Stimulated activated CD4-positive, alpha-beta T cell treated with anti-CD3 and anti-CD28 coated beads, Interleukin-4, amount 100 ng/mL, for 24 hours (primary cell): ENCODE results near the gene C18orf32.
"Not testable (repeated sequence)": the region's sequence is repeated elsewhere in the genome, so short reads cannot be mapped to it uniquely, and the experiment has no call there.

Experiments
- DNase-seq: peaks from one replicate; pipeline ENCODE4 v3.0.0-alpha.2; 2020

C18orf32 gene

DNA sequence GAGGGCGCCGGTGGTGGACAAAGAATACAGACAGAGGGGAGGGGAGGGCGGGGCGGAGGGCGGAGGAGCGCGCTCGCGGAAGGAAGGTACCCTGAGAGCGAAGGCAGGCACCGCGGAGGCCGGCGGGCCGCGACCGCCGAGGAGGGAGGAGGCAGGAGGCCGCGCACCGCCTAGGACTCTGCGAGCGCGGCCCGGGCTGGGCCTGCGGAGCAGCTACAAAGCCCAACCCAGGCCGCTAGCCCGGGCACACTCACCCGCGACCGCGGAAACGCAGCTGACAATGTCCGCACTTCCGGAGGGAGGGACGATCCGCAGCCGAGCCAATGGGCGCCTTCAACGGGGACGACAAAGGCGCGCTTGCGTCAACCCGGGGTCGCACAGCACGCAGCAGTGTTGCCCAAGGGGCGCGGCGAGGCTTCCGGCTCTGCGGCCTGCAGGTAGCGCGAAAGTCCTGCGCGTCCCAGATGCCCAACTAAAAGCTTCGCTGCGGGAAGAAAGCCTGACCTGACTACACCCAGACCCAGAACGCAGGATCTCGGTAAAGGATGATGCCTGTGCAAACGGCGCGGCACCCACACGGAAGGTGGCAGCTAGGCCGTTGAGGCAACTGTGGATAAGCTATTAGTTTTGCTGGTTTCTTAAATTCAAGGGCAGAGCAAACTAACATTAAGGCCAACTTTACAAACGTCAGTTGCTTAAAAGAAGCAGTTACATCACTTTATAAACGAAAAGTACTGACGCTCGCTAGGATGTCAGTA is at the start of gene C18orf32:
TSS of gene C18orf32 (minus strand) at position 282 of the 758 bp plus-strand sequence. CDS start 3,486 bp downstream, outside the sequence.
- peak; percentile 95 for DNase-seq

DNA sequence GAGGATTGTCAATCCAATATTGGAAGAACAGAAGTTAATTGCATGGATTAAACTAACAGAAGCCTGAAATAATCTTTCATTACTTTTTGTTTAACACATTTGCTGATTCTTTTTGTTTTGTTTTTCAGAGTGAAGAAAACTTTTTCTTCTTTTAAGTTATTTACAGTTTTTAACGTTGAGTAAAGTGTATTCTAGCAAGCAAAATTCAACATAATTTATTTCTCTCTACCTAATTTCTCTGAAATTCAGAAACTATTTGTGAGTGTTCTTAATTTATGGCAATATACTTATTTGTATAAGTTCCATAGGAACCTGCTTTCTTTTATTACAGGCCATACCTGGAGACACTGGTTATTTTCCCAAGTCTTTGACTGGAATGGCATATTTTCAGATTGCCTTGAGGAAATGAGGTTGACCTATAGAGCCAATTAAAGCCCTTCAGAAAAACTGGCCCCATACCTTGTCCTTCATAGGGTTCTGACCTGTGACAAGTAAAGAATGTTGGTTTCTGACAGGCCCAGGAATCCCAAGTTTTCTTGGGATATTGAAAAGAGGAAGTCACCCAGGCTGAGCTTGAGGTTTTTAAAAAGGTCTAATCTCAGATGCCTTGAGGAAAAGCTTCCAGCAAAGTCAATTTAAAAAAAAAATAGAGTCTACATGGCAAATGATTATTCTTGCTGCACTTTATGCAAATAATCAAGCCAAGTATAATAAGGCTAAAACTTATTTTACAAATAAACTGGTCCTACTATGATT is 48.0 kb upstream of the C18orf32 start:
- no peak for DNase-seq

DNA sequence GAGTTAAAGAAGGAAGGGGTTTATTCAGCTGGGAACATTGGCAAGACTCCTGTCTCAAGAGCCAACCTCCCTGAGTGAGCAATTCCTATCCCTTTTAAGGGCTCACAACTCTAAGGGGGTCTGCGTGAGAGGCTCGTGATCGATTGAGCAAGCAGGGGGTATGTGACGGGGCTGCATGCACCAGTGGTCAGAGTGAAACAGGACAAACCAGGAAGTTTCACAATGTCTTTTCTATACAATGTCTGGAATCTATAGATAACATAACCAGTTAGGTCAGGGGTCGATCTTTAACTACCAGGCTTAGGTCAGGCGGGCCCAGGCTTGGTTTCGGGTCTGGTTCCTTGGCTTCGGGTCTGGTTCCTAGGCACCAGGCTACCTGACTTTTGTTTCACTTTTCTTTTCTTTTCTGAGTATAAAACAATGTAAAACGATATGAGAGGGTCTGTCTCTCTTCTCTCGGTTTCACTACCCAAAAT is 44.7 kb upstream of the C18orf32 start:
- DNase-seq, result no peak

DNA sequence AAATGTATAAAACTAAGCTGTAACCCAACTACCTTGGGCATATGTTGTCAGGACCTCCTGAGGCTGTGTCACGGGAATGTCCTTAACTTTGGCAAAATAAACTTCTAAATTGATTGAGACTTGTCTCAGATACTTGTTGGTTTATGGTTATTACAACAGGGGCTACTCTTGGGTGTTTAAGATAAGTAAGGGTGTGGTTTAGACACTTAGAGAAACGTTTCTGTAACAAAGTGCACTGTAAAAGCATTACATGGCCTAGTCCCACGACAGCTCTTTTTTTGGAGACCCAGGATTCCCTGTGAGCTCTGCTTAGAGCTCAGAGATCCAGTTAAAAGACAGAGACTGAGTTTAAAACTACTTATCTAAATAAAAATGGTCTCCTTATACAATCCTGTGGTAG is 42.6 kb upstream of the C18orf32 start:
- DNase-seq, result no peak

DNA sequence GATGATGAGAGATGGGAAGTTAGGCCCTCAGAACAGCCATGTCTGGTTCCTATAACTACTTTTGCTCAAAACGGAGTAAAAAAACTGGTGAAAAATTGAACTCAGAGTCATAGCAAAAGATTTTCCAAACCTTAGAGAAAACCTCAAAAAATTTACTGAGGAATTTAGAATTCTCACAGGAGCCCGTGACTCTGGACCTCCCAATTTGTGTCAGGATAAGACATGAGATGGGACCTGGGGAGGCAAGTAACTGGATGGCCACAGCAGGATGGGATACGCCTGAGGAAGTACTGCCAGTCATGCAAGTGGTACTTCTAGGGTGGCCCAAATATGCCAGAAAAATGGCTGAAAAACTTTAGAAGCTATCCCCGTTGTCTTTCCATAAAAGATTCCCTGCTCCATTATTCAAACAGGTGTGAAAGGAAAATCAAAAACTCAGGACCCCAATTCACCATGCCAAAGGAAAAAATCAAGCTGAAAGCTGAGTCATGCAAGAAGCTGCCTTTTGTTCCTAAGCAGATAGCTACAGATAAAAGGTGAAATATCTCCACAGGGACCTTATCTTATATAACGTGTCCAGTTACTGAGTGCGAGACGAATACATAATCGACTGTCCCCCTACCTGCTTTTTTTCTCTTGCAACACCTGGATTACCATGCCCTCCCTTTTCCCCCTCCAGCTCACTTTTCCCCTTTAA is 40.7 kb upstream of the C18orf32 start:
- no peak for DNase-seq

DNA sequence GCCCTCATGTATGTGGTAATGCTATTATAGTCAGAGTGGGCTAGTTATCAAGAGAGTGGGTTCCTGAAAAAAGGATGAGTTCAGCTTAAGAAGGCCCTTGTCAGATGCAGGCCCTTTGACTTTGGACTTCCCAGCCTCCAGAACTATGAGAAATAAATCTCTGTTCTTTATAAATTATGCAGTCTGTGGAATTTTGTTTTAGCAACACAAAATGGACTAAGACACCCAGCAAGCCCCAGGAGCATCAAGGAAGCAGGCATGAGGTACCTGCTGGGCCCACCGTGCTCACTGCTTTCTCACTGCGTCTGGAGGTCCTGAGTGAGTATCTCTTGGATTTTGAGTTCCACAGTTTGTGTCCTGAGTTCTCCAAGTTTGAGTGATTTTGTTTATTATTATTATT is 38.9 kb upstream of the C18orf32 start:
- DNase-seq, result no peak

DNA sequence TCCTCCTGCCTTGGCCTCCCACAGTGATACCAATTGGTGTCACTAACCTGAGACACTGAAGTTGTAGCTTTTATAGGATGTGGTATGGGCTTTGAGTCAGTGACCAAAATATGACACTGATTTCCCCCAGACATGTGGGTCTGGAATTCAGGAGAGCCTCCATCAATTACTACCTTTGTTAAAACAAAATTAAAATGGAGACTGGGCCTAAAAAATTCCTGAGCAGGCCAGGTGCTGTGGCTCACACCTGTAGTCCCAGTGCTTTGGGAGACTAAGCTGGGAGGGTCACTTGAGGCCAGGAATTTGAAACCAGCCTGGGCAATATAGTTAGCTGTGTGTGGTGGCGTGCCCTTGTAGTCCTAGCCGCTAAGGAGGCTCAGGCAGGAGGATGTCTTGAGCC is 37.9 kb upstream of the C18orf32 start:
- DNase-seq, result no peak

DNA sequence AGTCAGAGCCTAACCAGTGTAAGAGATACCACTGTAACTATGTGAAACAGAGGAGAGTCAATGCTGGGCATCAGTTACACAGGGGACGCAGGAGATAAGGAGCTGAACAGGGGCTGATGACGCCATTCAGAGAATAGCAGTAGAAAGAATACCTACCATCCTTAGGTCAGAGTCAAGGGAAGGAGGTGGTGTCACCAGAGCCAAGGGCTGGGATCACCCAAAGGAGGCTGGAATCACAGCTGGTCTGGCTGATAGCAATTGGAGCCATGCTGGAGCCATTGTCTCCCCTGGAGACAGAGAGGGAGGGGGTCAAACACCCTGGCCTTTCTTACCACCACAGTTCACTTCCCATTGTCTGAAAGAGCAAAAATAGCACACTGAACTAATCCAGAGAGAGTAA is 37.3 kb upstream of the C18orf32 start:
- DNase-seq, result no peak

DNA sequence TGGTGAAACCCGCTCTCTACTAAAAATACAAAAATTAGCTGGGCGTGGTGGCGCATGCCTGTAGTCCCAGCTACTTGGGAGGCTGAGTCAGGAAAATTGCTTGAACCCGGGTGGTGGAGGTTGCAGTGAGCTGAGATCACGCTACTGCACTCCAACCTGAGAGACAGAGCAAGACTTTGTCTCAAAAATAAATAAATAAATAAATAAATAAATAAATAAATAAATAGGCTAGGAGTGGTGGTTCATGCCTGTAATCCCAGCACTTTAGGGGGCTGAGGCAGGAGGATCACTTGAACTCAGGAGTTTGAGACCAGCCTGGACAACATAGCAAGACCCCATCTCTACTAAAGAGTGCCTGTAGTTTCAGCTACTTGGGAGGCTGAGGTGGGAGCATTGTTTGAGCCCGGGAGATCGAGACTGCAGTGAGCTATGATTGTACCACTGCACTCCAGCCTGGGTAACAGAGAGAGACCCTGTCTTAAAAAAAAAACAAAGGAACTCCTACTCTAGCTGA is 36.6 kb upstream of the C18orf32 start:
- DNase-seq, result not testable (repeated sequence)

DNA sequence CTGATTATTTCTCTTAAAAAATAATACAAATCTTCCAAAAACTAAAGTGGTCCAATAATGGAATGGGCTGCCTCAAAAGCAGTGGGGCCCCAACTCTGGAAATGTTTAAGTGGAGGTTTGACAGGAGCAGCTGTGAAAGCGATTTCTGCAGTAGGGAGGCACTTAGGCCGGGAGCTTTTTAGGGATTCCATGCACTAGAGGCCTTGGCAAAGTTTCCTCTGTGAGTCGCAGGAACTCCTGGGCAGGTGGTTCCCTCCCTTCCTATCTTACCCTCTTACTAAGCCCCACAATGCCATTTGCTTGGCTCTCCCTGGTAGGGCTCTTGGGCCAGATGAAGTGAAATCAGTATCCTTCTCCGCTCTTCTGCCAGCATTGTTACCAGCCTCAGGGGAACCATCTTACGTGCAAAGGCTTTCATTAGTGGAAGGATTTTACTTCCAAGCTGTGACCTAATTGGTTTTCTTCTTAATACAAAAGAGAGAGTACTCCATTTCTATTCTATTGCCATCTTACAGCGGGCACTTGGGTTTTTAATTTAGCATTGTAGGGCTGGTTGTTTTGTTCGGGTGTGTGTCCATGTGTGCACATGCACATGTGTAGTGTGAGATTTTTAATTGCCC is 34.3 kb upstream of the C18orf32 start:
- DNase-seq, result no peak

DNA sequence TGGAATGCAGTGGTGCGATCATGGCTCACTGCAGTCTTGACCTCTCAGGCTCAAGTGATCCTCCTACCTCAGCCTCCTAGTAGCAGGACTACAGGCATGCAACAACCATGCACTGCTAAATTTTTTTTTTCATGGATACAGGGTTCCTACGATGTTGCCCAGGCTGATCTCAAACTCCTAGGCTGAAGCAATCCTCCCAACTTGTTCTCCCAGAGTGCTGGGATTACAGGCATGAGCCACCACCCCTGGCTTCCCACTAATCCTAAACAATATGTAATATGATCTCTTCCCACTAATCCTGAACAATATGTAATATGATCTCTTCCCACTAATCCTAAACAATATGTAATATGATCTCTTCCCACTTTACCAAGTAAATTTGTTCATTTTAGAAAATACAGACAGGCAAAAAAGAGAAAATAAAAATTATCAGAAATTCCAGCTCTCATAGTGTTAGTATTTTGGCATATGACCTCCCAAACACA is 33.7 kb upstream of the C18orf32 start:
- no peak for DNase-seq

DNA sequence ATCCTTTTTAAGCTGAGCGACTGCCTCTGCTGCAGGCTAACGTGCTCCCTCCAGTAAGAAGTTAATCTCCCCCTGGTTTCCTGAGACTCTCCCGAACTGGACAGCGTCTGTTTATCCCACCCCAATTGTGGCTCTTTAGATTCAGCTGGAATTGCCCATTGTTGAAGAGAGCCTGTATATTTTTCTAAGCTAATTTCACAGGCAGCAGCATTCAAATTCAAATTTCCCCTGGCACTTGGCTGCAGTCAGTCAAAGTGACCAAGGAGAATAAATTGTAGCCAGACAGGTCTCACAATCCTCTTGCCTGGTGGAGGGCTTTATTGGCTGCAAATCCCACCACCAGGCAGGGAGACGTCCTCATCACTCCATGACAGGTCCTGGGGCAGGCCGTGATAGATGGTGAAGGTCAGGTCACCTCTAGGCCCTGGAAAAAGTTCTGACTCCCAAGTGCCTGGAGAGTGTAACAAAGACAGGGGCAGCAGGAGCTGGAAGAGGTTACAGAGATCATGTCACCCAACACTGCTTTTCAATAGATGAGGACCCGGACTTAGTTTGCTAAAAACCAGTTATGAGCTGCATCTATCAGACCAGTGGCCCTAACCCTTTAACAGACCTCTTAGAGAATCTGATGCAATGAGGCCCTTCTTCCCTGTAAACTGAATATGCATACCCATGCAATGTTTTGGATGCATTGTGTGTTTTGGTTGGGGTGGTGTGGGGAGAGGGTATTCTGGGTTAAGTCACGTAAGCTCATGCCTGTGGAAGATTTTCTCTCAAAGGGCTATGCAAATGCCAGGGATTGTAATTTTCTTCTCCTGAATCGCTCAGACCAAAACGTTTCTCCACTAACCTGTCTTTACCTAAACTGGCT is 32.3 kb upstream of the C18orf32 start:
- no peak for DNase-seq

DNA sequence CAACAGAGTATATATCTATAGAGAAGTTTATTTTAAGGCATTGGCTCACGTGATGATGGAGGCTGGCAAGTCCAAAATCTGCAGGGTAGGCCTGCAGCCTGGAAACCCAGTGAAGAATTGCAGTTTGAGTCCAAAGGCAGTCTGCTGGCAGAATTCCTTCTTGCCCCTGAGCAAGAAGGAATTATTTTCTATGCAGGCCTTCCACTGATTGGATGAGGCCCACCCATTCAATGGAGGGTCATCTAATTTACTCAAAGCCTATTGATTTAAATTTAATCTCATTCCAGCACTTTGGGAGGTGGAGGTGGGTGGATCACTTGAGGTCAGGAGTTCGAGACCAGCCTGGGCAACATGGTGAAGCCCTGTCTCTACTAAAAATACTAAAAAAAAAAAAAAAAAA is 30.4 kb upstream of the C18orf32 start:
- DNase-seq, result no peak

DNA sequence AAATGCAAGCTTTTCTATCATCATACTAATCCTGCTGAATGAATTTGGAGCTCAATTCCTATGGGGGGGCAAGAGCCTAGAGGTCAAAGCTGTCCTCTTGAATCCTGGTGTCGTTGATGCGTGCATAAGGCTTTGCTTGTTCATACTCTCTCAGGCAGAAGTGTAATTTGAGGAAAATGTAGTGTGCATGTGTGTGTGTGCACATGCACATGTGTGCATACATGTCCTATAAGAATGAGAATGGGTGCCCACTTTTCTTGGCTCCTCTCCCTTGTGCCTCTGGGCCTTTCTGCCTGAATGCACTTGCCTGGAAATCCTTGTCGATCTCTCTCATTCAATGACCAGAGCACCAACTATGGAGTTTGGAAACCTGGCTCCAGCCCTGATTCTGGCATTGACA is 28.5 kb upstream of the C18orf32 start:
- DNase-seq, result no peak

DNA sequence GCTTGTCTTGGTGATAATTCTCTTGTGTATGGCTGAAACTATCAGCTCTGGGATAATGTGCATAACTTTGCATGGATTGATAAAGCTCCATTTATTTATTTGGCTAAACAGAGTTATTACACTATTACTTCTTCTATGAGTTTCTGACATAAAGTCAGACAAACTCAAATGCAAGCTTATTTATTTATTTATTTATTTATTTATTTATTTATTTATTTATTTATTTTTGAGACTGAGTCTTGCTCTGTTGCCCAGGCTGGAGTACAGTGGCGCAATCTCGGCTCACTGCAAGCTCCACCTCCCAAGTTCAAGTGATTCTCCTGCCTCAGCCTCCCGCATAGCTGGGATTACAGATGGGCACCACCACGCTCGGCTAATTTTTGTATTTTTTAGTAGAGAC is 28.0 kb upstream of the C18orf32 start:
- DNase-seq, result not testable (repeated sequence)

DNA sequence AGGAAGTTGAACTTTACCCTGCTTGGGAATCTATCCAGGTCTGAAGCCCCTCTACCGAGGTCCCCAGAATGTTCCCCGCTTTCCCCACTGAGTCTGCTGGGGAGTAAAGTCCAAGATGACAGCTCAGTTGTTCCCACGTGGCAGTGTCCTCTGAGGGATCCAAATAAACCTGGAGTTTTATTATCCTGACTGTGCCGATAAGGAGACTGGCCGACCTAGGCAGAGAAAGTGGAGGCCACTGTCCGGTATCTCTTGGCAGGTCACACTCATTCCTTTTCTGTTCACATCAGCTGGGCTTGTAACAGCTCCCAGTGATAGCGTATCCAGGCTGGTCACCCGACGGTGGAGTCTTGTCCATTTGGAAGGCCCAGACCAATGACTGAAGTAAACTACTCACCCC is 27.5 kb upstream of the C18orf32 start:
- no peak for DNase-seq

DNA sequence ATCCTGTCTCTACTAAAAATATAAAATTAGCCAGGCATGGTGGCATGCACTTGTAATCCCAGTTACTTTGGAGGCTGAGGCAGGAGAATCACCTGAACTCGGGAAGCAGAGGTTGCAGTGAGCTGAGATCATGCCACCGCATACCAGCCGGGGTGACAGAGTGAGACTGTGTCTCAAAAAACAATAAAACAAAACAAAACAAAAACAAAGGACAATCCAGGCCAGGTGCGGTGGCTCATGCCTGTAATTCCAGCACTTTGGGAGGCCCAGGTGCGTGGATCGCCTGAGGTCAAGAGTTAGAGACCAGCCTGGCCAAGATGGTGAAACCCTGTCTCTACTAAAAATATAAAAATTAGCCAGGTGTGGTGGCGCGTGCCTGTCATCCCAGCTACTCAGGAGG is 25.8 kb upstream of the C18orf32 start:
- not testable (repeated sequence) for DNase-seq

DNA sequence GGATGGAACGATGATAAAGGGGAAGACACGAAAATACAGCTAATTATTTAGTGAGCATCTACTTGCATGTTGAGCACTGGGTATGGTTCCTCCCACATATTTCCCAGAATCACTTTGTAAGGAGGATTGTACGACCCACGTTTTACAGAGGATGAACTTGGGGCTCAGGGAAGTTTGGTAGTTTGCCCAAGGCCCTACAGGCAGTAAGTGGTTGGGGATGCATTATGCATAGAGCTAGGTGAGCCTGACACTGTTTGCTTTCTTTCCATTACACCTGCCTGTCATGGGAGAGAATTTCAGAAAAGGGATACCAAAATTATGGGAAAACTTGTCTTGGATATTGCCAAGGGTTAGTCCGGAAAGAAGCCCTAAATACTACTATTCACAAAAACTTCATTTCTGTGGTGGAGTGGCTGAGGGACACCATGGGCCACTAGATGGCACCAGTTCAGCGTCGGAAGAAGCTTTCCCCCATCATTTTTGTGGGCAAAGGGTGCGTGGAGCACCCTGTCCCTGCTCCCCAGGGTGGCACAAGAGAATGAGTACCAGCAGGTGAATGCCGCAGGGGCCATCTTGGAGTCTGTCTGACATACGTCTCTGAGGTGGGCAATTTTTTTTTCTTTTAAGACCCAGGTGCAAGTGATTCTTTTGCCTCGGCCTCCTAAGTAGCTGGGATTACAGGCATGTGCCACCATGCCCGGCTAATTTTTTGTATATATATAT is 23.5 kb upstream of the C18orf32 start:
- peak; percentile 60 for DNase-seq

DNA sequence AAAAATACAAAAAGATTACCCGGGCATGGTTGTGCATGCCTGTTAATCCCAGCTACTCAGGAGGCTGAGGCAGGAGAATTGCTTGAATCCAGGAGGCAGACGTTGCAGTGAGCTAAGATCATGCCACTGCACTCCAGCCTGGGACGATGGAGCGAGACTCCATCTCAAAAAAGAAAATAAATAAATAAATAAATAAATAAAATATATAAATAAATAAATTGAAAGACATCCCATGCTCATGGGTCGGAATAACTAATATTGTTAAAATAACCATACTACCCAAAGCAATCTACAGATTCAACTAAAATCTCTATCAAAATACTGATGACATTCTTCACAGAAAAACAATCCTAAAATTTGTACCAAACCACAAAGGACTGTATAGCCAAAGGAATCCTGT is 19.4 kb upstream of the C18orf32 start:
- DNase-seq, result not testable (repeated sequence)

DNA sequence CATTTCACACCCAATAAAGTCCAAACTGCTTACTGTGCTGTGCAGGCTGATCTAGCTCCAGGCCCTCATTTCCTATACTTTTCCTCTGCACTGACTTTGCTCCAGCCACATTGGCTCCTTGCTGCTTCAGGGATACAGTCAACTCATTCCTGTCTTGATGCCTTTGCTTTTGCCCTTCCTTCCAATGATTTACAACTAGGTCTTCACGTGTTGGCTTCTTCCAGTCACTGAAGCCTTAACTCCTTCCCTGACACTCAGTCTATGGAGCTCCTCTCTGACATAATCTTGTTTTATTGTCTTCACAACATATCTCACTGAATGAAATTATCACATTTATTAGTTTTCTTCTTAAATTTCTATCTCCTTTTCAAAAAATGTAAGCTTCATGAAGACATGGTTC is 16.9 kb upstream of the C18orf32 start:
- no peak for DNase-seq
